Subcutaneous adipose tissue (tissue), 4 donors: Measurements from ENCODE around the gene B4GALNT1. TPM values are rescaled to one million over a fixed set of nuclear protein-coding genes. Genes with fewer than 3 reads are reported as not detected.

Experiments used
- total RNA-seq, 4 donors: library from RNA; depleted of rRNA; stranded (reverse); fragments of >200 nt; gene quantifications; one replicate each; pipeline ENCODE4 v1.1.0, GENCODE V29; 2016
- TF ChIP-seq, protein P1 (sequence below): fragments of 450-650 bp; IDR thresholded peaks from one replicate; pipeline ENCODE4 v1.5.1; 2016; ENCODE audit warnings: low read depth, mild to moderate bottlenecking, control low read depth, antibody characterized with exemption, moderate library complexity

B4GALNT1 gene
- total RNA-seq, 4 donors from 2014 or later = 0.17 to 3.4 (median 0.49) TPM

GRCh38 chr12:57576613-57577160, 56.3 kb downstream of the B4GALNT1 start:
- TF ChIP-seq, protein P1, sequence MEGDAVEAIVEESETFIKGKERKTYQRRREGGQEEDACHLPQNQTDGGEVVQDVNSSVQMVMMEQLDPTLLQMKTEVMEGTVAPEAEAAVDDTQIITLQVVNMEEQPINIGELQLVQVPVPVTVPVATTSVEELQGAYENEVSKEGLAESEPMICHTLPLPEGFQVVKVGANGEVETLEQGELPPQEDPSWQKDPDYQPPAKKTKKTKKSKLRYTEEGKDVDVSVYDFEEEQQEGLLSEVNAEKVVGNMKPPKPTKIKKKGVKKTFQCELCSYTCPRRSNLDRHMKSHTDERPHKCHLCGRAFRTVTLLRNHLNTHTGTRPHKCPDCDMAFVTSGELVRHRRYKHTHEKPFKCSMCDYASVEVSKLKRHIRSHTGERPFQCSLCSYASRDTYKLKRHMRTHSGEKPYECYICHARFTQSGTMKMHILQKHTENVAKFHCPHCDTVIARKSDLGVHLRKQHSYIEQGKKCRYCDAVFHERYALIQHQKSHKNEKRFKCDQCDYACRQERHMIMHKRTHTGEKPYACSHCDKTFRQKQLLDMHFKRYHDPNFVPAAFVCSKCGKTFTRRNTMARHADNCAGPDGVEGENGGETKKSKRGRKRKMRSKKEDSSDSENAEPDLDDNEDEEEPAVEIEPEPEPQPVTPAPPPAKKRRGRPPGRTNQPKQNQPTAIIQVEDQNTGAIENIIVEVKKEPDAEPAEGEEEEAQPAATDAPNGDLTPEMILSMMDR = no peak

Other genes with a start within 250 kb of the B4GALNT1 start
- 10 to 100 TPM; 48.2 to 51.2 (median 48.7) TPM for gene R3HDM2, start 202.2 kb downstream of the B4GALNT1 start, total RNA-seq
- gene INHBC, start 198.4 kb downstream of the B4GALNT1 start, total RNA-seq = not detected
- not detected for gene INHBE, start 177.9 kb downstream of the B4GALNT1 start, total RNA-seq
- gene GLI1, start 173.4 kb downstream of the B4GALNT1 start, total RNA-seq = 1 to 10 TPM in 3 of 4 donors, not detected in 1; 1.5 to 3.7 (median 2.9) TPM
- gene ARHGAP9, start 153.3 kb downstream of the B4GALNT1 start, total RNA-seq = 10 to 100 TPM; 16.6 to 50.1 (median 24.7) TPM
- gene MARS1, start 145.1 kb downstream of the B4GALNT1 start, total RNA-seq = 10 to 100 TPM; 43.4 to 86.9 (median 47.5) TPM
- gene DDIT3, start 112.7 kb downstream of the B4GALNT1 start, total RNA-seq = 10 to 100 TPM; 23.3 to 68.8 (median 45.1) TPM
- gene MBD6, start 110.4 kb downstream of the B4GALNT1 start, total RNA-seq = 10 to 100 TPM; 14.8 to 41.4 (median 16.8) TPM
- gene DCTN2, start 86.0 kb downstream of the B4GALNT1 start, total RNA-seq = 100 to 1,000 TPM in 3 of 4 donors, 10 to 100 TPM in 1; 78.6 to 161 (median 131) TPM
- gene KIF5A, start 83.2 kb downstream of the B4GALNT1 start, total RNA-seq = under 1 TPM in 2 of 4 donors, not detected in 2; 0.17 to 0.38 TPM
- 10 to 100 TPM; 10.7 to 13.2 (median 11.9) TPM for gene PIP4K2C, start 42.0 kb downstream of the B4GALNT1 start, total RNA-seq
- 1 to 10 TPM; 1.8 to 4.8 (median 4.0) TPM for gene DTX3, start 28.4 kb downstream of the B4GALNT1 start, total RNA-seq
- 10 to 100 TPM in 1 of 4 donors, 1 to 10 TPM in 3; 2.1 to 13.6 (median 8.9) TPM for gene ARHGEF25, start 21.8 kb downstream of the B4GALNT1 start, total RNA-seq
- gene OS9, start 60.9 kb upstream of the B4GALNT1 start, total RNA-seq = 100 to 1,000 TPM; 120 to 390 (median 277) TPM
- gene AGAP2, start 105.5 kb upstream of the B4GALNT1 start, total RNA-seq = 1 to 10 TPM in 3 of 4 donors, under 1 TPM in 1; 0.49 to 2.8 (median 2.0) TPM
- 100 to 1,000 TPM in 1 of 4 donors, 10 to 100 TPM in 3; 52.8 to 116 (median 62.2) TPM for gene TSPAN31, start 111.8 kb upstream of the B4GALNT1 start, total RNA-seq
- 100 to 1,000 TPM in 1 of 4 donors, 10 to 100 TPM in 3; 66.3 to 104 (median 83.6) TPM for gene CDK4, start 119.1 kb upstream of the B4GALNT1 start, total RNA-seq
- 10 to 100 TPM in 1 of 4 donors, 1 to 10 TPM in 3; 4.2 to 10.5 (median 5.2) TPM for gene MARCHF9, start 121.9 kb upstream of the B4GALNT1 start, total RNA-seq
- under 1 TPM in 2 of 4 donors, not detected in 2; 0.17 to 0.44 TPM for gene CYP27B1, start 133.9 kb upstream of the B4GALNT1 start, total RNA-seq
- gene METTL1, start 138.9 kb upstream of the B4GALNT1 start, total RNA-seq = 10 to 100 TPM in 1 of 4 donors, 1 to 10 TPM in 3; 4.4 to 13.7 (median 6.2) TPM
- gene EEF1AKMT3, start 139.4 kb upstream of the B4GALNT1 start, total RNA-seq = 10 to 100 TPM; 10.3 to 14.6 (median 11.4) TPM
- gene TSFM, start 149.6 kb upstream of the B4GALNT1 start, total RNA-seq = 10 to 100 TPM; 16.7 to 26.0 (median 22.9) TPM
- 1 to 10 TPM; 1.8 to 7.5 (median 4.6) TPM for gene AVIL, start 185.5 kb upstream of the B4GALNT1 start, total RNA-seq
- gene CTDSP2, start 213.5 kb upstream of the B4GALNT1 start, total RNA-seq = 100 to 1,000 TPM; 126 to 167 (median 139) TPM